AG08396 (cell line): ENCODE data around the gene ERO1A.
"Not testable (repeated sequence)": the region's sequence is repeated elsewhere in the genome, so short reads cannot be mapped to it uniquely, and the experiment has no call there.

ENCODE experiments used
- DNase-seq: peaks from one replicate; pipeline ENCODE4 v3.0.0; 2012; ENCODE audit warnings: low spot score, mixed read lengths

ERO1A gene, protein sequence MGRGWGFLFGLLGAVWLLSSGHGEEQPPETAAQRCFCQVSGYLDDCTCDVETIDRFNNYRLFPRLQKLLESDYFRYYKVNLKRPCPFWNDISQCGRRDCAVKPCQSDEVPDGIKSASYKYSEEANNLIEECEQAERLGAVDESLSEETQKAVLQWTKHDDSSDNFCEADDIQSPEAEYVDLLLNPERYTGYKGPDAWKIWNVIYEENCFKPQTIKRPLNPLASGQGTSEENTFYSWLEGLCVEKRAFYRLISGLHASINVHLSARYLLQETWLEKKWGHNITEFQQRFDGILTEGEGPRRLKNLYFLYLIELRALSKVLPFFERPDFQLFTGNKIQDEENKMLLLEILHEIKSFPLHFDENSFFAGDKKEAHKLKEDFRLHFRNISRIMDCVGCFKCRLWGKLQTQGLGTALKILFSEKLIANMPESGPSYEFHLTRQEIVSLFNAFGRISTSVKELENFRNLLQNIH

DNA sequence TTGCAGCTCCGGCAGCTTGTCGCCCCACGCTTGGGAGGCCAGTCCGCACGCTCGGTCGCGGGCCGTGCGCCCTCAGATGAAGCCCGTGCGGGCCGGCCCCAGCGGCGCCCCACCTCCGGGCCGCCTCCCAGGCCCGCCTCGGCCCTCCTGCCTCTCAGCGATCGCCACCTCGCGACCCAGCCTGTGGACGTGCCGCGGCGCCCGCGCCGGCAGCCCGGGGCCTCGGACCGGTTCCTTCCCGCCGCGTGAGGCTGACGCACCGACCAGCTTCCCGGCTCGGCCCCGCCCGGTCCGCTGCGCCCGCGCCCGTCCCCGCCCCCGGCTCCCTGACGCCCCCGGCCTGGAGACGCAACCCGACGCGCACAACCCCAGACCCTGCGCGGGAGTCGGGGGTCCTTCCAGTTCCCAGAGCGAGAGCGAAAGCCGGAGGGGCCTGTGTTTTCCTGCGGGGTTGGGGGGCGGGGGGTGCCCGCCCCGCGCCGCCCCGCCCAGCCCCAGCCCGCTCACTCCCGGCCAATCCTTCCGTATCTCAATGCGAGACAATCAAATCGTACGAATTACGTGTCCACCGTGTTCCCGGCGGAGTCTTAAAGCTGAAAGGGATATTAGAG lies at the start of gene ERO1A:
ERO1A (minus strand) TSS at position 78 of the 611 bp plus-strand sequence; CDS start at position 1, 77 bp downstream.
- peak; percentile 88 for DNase-seq

DNA sequence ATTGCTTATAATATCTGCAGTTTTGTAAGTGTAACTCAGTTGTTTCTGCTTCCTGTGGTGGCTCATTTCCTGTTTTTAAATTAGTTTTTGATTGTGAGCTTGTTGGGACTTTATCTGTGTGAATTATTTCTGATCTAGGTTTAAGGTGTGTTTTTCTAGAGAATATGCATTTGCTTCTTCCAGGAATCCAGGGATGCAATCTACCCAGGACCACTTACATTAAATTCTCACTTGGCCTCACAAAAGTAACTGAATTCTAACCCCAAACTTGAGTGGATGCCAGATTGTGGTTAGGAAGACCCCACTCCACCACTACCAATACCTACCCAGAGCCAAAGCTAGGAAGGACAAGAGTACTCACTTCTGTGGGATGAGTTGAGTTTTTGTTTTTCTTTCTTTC lies 46.5 kb upstream of the ERO1A start:
- DNase-seq = no peak

DNA sequence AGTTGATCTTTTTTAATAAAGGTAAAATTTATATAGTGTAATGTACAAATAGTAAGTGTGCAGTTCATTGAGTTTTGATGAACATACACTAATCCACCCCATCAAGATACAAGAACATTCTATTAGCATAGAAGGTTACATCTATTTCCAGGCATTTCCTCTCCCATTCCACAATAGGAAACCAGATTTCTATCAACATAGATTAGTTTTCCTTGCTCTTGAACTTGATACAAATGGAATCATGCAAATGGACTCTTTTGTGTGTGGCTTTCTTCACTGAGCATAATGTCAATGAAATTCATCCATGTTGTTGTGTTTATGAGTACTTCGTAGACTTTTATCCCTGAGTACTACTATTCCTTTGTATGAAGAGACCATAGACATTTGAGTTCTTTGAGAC lies 45.4 kb upstream of the ERO1A start:
- no peak for DNase-seq

DNA sequence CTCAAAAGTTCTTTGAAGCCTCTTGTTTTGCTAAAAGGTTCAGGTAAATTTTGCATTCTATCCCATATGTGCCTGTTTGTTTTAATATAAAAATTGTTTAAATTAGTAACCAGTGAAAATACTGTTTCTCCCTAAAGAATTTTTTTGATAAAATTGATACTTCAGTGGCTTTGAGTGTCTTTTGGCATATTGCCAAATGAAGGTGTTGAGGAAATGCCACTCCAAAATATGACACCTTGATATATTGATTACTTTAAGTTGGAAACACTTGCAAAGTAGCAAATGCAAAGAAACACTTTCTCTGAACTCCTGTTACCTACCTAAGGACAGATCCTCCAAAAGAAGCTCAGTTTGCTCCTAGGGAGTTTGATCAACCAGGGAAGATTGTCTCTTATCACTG lies 43.1 kb upstream of the ERO1A start:
- no peak for DNase-seq

DNA sequence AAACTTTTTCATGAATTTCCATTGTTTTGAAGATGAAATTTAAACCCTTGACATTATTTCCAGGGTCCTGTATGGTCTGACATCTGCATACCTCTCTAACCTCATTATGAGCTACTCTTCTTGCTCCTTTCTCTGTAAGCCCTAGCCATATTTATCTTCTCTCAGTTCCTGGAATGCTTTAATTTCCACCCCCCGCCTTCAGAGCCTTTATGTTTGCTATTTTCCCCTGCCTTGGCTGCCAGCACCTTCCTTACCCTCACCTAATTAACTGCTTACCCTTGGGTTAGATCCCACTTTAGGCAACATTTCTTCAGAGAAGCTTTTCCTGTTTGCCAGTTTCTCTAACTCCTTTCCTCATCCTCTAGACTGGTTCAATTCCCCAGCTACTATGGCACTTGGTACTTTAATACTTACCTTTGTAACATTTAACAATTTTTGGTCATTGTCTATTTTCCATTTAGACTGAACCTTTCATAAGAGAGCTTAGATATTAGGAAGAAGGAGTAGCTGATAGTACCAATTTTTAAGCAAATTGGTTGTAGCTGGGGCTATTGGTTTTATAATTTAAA lies 40.6 kb upstream of the ERO1A start:
- no peak for DNase-seq

DNA sequence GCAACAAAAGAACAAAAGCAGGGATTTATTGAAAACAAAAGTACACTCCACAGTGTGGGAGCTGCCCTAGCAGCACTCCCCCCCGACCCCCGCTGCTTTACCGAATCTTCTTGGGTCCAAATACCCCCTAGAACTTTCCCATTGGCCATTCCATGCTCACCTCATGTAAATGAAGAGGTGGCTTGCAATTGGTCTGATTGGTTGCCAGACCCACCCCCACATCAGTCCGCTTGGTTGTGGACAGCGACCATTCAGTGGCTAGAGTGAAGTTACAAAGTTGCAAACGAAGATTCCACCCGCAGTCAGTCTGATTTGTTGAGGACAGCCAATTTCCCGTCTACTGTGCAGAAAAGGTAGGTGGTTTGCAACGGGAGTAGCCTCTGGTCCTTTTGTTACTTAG lies 38.5 kb upstream of the ERO1A start:
- no peak for DNase-seq

DNA sequence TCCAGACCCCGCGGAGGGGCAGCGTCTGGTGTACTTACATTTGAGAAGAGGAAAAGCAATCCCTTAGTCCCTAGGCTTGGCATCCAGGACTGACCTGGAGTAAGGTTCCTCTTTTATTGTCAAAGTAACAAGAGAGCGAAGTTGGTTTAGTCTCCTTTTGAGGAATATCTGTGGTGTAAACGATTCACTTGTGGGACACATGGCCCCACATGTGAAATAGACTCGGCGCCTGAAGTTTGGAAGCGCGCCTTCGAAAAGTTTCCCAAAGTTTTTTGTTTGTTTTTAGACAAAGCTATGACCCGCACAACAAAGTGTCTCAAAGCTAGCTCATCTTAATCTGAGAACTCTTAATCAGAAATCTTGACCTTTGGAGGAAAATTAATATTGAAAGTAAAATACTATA lies 35.4 kb upstream of the ERO1A start:
- DNase-seq = no peak

DNA sequence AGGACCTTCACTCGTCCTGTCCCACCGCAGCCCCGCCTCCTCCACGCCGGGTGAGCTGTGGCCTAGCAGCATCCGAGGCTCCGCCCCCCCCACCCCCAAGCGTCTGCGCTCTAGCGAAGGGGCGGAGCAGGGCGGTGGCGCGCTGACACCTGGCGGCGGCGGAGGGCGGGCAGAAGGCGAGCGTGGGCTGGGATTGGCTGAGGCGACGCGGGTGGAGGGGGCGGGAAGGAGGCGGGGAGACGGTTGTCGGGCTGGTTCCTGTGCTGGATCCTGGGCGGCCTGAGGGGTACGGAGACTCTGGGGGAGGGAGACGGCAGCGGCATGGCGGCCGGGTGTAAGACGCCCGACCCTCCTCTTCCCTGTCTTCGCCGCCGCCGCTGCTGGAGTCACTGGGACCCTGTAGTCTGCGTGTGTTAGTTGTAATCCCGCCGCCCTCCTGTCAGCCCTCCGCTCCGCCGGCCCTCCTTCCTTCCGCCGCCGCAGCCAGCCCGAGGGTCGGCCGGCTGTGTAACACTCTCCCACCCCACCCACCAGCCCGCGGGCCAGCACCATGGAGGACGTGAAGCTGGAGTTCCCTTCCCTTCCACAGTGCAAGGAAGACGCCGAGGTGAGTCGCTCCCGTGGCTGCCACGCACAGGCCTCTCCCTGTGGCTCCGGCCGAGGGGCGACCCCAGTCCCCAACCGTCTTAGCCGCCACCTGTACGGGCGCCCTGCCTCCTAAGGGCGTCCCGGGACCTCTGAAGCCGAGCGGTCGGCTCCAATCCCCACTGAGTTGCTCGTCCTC lies 34.8 kb upstream of the ERO1A start, which contains the start of gene STYX:
STYX (plus strand) TSS at position 242 of the 784 bp plus-strand sequence; CDS start at position 551, 309 bp downstream.
- peak; percentile 96 for DNase-seq

DNA sequence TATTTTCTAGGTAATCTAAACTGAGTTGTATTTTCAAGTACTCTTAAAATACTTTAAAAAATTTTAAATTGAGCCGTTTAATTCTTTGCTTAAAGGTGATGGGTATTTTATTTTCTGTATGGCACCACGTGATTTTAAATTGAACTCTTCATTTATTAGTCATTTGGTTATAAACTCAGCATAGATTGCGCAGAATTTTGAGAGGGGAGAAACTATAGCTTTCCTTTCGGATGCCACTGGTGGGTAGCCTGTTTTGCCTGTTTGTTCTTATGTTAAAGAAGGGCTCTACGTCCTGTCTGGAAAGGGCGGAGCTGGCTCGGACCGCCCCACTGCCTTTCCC lies 34.2 kb upstream of the ERO1A start:
- DNase-seq = no peak

DNA sequence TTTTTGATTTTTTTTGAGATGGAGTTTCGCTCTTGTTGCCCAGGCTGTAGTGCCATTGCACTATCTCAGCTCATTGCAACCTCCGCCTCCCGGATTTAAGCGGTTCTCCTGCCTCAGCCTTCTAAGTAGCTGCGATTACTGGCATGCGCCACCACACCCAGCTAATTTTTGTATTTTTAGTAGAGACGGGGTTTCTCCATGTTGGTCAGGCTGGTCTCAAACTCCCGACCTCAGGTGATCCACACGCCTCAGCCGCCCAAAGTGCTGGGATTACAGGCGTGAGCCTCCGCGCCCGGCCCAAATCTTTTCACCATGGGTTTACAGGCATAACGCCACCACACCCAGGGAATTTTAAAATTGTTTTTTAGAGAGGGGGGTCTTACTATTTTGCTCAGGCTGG lies 33.7 kb upstream of the ERO1A start:
- not testable (repeated sequence) for DNase-seq

DNA sequence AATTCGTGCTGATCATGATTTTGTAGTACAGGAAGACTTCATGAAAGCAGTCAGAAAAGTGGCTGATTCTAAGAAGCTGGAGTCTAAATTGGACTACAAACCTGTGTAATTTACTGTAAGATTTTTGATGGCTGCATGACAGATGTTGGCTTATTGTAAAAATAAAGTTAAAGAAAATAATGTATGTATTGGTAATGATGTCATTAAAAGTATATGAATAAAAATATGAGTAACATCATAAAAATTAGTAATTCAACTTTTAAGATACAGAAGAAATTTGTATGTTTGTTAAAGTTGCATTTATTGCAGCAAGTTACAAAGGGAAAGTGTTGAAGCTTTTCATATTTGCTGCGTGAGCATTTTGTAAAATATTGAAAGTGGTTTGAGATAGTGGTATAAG lies 32.2 kb upstream of the ERO1A start:
- not testable (repeated sequence) for DNase-seq

DNA sequence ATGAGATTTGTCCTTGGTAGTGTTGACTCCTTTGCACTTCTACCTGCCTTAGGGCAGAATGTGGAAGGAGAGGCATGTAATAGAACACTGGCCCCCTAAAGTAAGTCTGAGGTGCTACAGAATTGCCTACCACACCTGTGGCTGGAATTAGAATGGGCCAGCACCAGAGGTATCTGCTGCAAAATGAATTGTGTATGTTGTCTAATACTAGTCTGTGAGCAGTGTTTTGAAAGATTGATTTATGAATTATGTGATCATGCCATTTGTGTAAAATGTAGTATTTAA lies 28.9 kb upstream of the ERO1A start:
- DNase-seq = no peak

DNA sequence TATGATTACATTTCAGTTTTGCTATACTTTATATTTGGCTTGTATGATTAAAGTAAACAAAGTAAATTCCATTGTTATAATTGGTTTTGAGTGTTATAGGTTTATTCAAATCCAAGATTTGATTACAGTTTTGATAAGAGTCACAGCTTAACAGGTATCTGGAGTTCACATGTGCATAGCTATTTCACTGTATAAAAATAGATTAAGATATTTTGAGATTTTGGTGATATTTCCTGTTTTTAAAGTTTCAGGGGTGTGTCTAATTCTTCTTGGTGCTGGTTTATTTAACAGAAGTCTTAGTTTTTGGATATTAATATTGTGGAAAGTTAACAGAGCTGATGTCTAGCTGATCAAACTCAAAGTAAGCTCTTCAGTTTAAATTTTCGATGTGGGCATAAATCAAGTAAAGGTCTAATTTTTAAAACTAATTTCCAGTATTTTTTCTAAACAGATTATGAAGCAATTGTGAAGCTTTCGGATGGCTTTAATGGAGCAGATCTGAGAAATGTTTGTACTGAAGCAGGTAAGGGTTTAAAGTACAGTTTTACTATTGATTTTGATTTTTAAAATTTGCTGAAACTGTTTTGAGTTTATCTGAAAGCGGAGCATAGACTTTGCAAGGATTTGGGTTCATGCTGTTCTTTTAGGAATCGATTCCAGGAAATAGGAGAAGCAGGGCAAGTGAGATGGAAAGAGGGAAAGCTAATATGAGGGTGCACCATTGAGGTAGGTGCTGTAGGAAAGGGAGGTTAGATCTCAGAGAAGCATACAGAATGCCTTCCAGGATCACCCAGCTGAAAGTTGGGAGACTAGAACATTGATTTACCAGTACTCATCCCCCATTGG lies 28.4 kb upstream of the ERO1A start:
- no peak for DNase-seq

DNA sequence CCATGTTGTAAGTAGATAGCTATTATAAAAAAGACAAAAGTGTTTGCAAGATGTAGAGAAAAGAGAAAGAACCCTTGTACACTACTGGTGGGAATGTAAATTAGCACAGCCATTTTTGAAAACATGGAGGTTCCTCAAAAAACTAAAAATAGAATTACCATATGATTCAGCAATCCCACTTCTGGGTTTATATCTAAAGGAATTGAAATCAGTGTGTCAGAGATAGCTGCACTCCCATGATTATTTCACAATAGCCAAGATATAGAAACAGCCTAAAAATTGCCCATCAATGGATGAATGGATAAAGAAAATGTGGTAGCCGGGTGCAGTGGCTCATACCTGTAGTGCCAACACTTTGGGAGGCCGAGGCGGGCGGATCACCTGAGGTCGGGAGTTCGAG lies 20.8 kb upstream of the ERO1A start:
- DNase-seq = no peak

DNA sequence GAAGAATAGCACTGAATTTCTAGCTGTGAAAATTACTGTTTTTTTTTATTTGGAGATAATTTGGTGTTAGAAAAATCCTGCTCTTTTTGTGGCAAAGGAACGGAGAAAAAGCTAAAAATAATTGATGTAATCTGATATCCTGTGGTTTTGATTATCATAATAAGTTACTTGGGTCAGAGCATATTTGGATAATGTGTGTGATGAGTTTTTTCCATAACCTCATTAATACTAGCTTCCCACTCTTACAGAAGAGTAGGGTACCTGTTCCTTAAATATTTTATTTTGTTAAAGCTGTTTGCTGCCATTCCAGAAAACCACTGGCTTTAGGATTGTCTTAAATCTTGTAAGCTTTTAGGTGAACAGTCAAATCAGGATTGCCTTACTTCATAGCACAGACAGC lies 16.3 kb upstream of the ERO1A start:
- DNase-seq = no peak

DNA sequence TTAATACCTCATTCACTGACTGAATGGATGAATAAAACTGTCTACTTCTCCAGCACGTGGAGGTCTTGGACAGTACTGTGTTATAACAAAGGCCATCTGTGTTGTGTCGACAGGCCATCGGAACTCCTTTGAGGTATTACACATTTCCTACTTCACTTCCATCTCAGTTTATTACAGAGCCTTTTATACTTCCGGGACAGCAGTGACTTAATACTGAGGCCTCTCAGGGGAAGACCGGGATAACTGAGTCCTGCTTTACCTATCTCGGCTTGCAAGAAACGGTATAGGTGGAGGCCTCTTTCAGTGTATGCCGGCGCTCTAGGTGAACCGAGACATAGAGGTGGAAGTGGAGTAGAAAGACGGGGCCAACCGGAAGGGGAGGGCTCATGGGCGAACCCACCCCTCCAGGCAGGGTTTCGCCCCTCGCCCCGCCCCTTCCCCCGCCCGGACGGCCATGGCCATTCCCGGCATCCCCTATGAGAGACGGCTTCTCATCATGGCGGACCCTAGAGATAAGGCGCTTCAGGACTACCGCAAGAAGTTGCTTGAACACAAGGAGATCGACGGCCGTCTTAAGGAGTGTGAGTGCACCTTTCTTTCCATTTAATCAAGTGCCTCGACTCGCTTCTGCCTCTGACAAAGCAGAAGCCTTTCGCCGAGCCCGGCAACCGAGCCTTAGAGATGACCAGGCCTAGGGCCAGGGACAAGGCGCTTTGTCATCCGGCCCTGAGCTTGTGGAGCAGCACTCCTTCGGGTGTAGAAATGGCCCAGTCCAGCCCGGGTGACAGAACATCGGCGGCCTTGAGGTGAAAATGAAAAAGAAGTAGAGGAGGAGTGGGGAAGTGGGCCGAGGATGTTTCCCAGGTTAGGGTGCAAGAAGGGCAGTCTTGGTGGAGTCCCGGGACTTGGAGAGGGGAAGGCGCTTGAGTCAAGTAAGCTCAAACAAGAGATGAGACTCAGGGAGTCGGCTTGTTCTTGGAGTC lies 11.7 kb upstream of the ERO1A start, which contains the start of gene PSMC6:
PSMC6 (plus strand) TSS at position 477 of the 983 bp plus-strand sequence; CDS start at position 497, 20 bp downstream.
- peak; percentile 91 for DNase-seq

DNA sequence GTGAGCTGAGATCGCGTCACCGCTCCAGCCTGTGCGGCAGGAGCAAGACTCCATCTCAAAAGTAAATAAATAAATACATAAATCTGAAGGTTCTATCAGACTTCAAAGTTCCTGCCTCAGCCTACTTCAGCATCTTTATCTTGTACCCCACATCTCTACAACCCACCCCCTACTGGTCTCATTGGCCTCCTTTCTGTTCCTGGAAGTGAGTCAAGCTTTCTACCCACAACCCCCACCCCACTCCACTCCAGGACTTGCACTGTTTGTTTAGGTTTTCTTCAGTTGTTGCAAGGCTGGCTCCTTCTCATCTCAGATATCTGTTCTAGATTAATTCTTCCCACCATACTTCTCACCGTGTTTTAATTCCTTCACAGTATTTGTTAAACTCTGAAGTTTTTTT lies 10.9 kb upstream of the ERO1A start:
- DNase-seq = no peak

DNA sequence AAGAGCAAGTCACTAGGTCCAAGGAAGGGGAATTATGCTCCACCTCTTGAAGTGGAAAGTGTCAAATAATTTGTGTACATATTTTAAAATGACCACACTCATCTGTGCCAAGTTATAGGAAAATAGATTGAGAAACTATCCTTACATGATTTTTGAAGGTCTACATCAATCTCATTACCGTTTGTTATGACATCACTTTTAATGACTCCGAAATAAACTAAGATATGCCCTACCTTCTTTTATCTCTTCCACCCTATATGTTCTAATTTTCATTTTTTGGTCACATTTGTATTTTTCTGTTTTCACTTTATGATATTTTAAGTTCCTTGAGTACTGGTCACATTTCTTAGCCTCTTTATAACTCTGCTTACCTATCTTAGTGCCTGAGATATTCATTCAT lies 8.3 kb upstream of the ERO1A start:
- no peak for DNase-seq

DNA sequence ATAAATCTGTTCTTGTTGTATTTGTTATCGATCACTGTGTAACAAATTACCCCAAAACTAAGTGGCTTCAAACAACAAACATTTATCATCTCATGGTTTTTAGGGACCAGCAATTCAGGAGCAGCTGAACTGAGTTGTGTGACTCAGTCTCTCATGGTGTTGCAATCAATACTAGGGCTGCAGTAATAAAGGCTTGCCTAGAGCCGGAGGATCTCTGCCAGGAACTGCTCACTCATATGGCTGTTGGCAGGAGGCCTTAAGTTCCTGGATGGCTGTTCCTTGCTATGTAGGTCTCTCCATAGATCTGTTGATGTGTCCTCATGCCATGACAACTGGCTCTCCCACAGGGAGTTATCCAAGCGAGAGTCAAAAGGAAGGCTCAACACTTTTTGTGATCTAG lies 7.9 kb upstream of the ERO1A start:
- DNase-seq = peak; percentile 88

DNA sequence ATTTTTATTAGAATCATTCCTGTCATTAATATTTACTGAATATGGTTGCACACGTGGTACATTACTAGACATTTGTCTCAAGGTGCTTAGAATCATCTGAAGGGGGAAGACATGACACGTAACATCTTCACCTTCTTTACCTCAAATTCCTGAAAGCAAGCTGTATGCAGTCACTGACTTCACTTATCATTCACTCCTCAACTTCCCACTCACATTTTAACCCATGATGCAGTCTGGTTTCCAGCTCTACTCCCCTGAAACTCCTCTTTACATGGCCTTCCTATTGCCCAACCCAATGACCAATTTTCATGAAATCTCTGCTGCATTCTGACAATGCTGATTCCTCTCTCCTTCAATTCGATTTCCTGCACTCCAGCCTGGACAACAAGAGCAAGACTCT lies 5.9 kb upstream of the ERO1A start:
- no peak for DNase-seq
